HG02610 (cell line): ENCODE data around the gene EPHB2.

Source experiments
- ATAC-seq: cut with Tn5 transposase; IDR thresholded peaks from one replicate; pipeline ENCODE4 v1.9.1; 2021; ENCODE audit warnings: mild to moderate bottlenecking, moderate library complexity; ENCODE audit not compliant: unreplicated experiment

EPHB2 gene

GRCh38 chr1:22749919-22750684 is 39.5 kb downstream of the EPHB2 start:
- ATAC-seq = no peak

GRCh38 chr1:22750685-22751051 is 40.0 kb downstream of the EPHB2 start:
- ATAC-seq = no peak

- no peak for ATAC-seq
Observed at GRCh38 chr1:22751124-22751531, 40.5 kb downstream of the EPHB2 start.

GRCh38 chr1:22752339-22752738 is 41.7 kb downstream of the EPHB2 start:
- ATAC-seq = no peak

- ATAC-seq = no peak
Observed at GRCh38 chr1:22753481-22753971, 42.9 kb downstream of the EPHB2 start.

GRCh38 chr1:22754106-22754768 is 43.6 kb downstream of the EPHB2 start:
- no peak for ATAC-seq

- no peak for ATAC-seq
Observed at GRCh38 chr1:22754824-22755223, 44.2 kb downstream of the EPHB2 start.

GRCh38 chr1:22755641-22756040 is 45.0 kb downstream of the EPHB2 start:
- ATAC-seq = no peak

- ATAC-seq = no peak
Observed at GRCh38 chr1:22756125-22756735, 45.6 kb downstream of the EPHB2 start.

GRCh38 chr1:22760455-22760854 is 49.8 kb downstream of the EPHB2 start:
- no peak for ATAC-seq

- no peak for ATAC-seq
Observed at GRCh38 chr1:22761101-22761500, 50.5 kb downstream of the EPHB2 start.

- no peak for ATAC-seq
Observed at GRCh38 chr1:22761821-22762220, 51.2 kb downstream of the EPHB2 start.

- ATAC-seq = no peak
Observed at GRCh38 chr1:22763487-22764200, 53.0 kb downstream of the EPHB2 start.

- no peak for ATAC-seq
Observed at GRCh38 chr1:22767852-22768251, 57.2 kb downstream of the EPHB2 start.

- ATAC-seq = no peak
Observed at GRCh38 chr1:22769932-22770331, 59.3 kb downstream of the EPHB2 start.

GRCh38 chr1:22772014-22772413 is 61.4 kb downstream of the EPHB2 start:
- no peak for ATAC-seq

- ATAC-seq = no peak
Observed at GRCh38 chr1:22773981-22774832, 63.6 kb downstream of the EPHB2 start.

GRCh38 chr1:22774833-22775182 is 64.2 kb downstream of the EPHB2 start:
- ATAC-seq = no peak

- ATAC-seq = no peak
Observed at GRCh38 chr1:22775478-22775877, 64.8 kb downstream of the EPHB2 start.

- ATAC-seq = no peak
Observed at GRCh38 chr1:22776035-22776613, 65.5 kb downstream of the EPHB2 start.
